Tibial nerve (tissue), 4 donors: Measurements from ENCODE around the gene RAB8A. TPM values are rescaled to one million over a fixed set of nuclear protein-coding genes. Genes with fewer than 3 reads are reported as not detected.

Experiments
- DNase-seq, 2 donors: peaks; one replicate each; pipeline ENCODE4 v3.0.0-alpha.2; 2019; ENCODE audit warnings: low spot score in 2 of 2
- H3K27ac ChIP-seq, 4 donors: fragments of 200-600 bp; sonication (generic) in 3 of 4; one replicate each; pipeline ENCODE4 v1.5.1; 2017 to 2019; ENCODE audit warnings: mild to moderate bottlenecking in 1 of 4
- H3K27me3 ChIP-seq, 2 donors: fragments of 200-600 bp; sonication (generic) in 1 of 2; one replicate each; pipeline versions ENCODE4 v1.5.1 to v1.6.0; 2017 to 2019
- H3K36me3 ChIP-seq, 3 donors: fragments of 200-600 bp; sonication (generic); one replicate each; pipeline ENCODE4 v1.5.1; 2018 to 2019
- H3K4me1 ChIP-seq, 4 donors: fragments of 200-600 bp; sonication (generic) in 3 of 4; one replicate each; pipeline ENCODE4 v1.5.1; 2017 to 2019
- H3K4me3 ChIP-seq, 4 donors: fragments of 200-600 bp; sonication (generic) in 3 of 4; one replicate each; pipeline ENCODE4 v1.5.1; 2017 to 2019; ENCODE audit warnings: mild to moderate bottlenecking in 1 of 4, moderate library complexity in 1 of 4
- H3K9me3 ChIP-seq, 4 donors: fragments of 200-600 bp; sonication (generic) in 3 of 4; one replicate each; pipeline ENCODE4 v1.5.1; 2017 to 2019
- CTCF ChIP-seq, 5 experiments: fragments of 200-600 bp in 3 of 5; fragments of 450-650 bp in 2 of 5; sonication (generic) in 3 of 5; IDR thresholded peaks; one replicate each; pipeline ENCODE4 v1.5.1; 2016 to 2019; ENCODE audit warnings: antibody characterized with exemption in 5 of 5, mild to moderate bottlenecking in 3 of 5, moderate library complexity in 2 of 5
- EP300 ChIP-seq, 2 donors: sonication (generic); formaldehyde crosslinking; IDR thresholded peaks; one replicate each; pipeline ENCODE4 v1.6.1; 2017; ENCODE audit warnings: antibody characterized with exemption in 2 of 2, mild to moderate bottlenecking in 1 of 2
- POLR2A ChIP-seq, 2 donors: fragments of 450-650 bp; IDR thresholded peaks; one replicate each; pipeline ENCODE4 v1.6.1; 2017; ENCODE audit warnings: antibody characterized with exemption in 2 of 2, mild to moderate bottlenecking in 2 of 2, moderate library complexity in 2 of 2
- WGBS, 2 donors: methylation state at CpG; one replicate each; pipeline ENCODE4 v1.1.5; 2018; 5-methylcytosine and 5-hydroxymethylcytosine counted together
- total RNA-seq, 4 donors: library from RNA; depleted of rRNA; stranded (reverse); fragments of >200 nt; gene quantifications; one replicate each; pipeline ENCODE4 v1.1.0, GENCODE V29; 2016

Gene RAB8A
- total RNA-seq, 4 donors from 2014 or later: 27.3 to 42.9 (median 36.3) TPM

DNA sequence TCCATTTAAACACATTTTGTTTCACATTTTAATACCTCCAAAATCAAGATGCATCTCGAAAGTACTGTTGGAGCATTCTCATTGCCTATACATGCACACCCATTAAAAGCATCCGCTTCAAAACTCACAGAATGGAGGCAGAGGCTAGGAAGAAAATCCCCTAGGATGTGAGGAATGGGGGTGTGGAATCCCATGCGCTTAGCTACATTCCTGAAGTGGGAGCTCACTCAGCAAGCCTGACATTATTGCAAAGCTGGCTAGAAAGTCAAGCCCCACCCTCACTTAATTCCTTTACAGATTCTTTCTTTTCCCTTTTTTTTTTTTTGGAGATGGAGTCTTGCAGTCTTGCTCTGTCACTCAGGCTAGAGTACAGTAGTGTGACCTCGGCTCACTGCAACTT is 68.9 kb downstream of the RAB8A start:
- no peak overlapping the region for H3K27ac ChIP-seq
- H3K4me3 ChIP-seq: no peak overlapping the region
- H3K36me3 ChIP-seq: no peaks in the 10 kb centered on the region
- WGBS, 2 donors: 34 to 36% methylated on average over 4 of the region's 4 CpGs
- peaks cover 0 to 18% (median 0%) of the 10 kb centered on the region in 4 donors for H3K4me1 ChIP-seq
- DNase-seq: no peak
- TF ChIP-seq EP300 (IDR thresholded peaks at IDR 0.05) (no peak), CTCF (IDR thresholded peaks at IDR 0.05) (no peak), POLR2A (IDR thresholded peaks at IDR 0.05) (no peak)
- H3K9me3 ChIP-seq: peaks cover 0 to 2% (median 0%) of the 10 kb centered on the region in 4 donors
- no peaks in the 10 kb centered on the region for H3K27me3 ChIP-seq

Other genes with a start within 250 kb of the RAB8A start
- gene CYP4F2, start 213.8 kb upstream of the RAB8A start, total RNA-seq: not detected
- gene CYP4F11, start 177.4 kb upstream of the RAB8A start, total RNA-seq: 1 to 10 TPM in 3 of 4 donors, not detected in 1; 2.5 to 3.3 (median 3.1) TPM
- gene OR10H4, start 162.9 kb upstream of the RAB8A start, total RNA-seq: not detected
- 100 to 1,000 TPM; 471 to 530 (median 493) TPM for gene TPM4, start 35.4 kb upstream of the RAB8A start, total RNA-seq
- under 1 TPM in 1 of 4 donors, not detected in 3; 0.22 TPM for gene HSH2D, start 31.8 kb downstream of the RAB8A start, total RNA-seq
- not detected for gene CIB3, start 61.6 kb downstream of the RAB8A start, total RNA-seq
- 10 to 100 TPM; 55.3 to 82.6 (median 73.0) TPM for gene FAM32A, start 73.5 kb downstream of the RAB8A start, total RNA-seq
- gene AP1M1, start 86.0 kb downstream of the RAB8A start, total RNA-seq: 100 to 1,000 TPM in 3 of 4 donors, 10 to 100 TPM in 1; 92.8 to 144 (median 109) TPM
- gene KLF2, start 212.9 kb downstream of the RAB8A start, total RNA-seq: 100 to 1,000 TPM; 115 to 236 (median 167) TPM